Fibroblast of lung (primary cell): ENCODE results near the gene IBTK. TPM values are rescaled to one million over a fixed set of nuclear protein-coding genes. Genes with fewer than 3 reads are reported as not detected.

Experiments used
- DNase-seq, 2 donors: peaks; one replicate each; pipeline versions ENCODE4 v3.0.0 to v3.0.0-alpha.2; 2010; ENCODE audit warnings: low read depth in 2 of 2
- H2AFZ ChIP-seq: 2 replicates; pipeline ENCODE4 v1.5.1; 2012; ENCODE audit warnings: low read length, control low read depth, inconsistent platforms
- H3K27ac ChIP-seq: 2 replicates; pipeline ENCODE4 v1.5.1; 2011; ENCODE audit warnings: low read length, control low read depth; ENCODE audit not compliant: insufficient read depth
- H3K27me3 ChIP-seq: 2 replicates; pipeline ENCODE4 v1.5.1; 2011; ENCODE audit warnings: mild to moderate bottlenecking, low read length; ENCODE audit not compliant: control insufficient read depth, insufficient read depth
- H3K36me3 ChIP-seq: 2 replicates; pipeline ENCODE4 v1.5.1; 2011; ENCODE audit warnings: low read length; ENCODE audit not compliant: control insufficient read depth, insufficient read depth
- H3K4me1 ChIP-seq: 2 replicates; pipeline ENCODE4 v1.5.1; 2011; ENCODE audit warnings: low read length; ENCODE audit not compliant: control insufficient read depth, insufficient read depth; ENCODE audit errors: extremely low read depth
- H3K4me2 ChIP-seq: 2 replicates; pipeline ENCODE4 v1.5.1; 2011; ENCODE audit warnings: low read length, control low read depth; ENCODE audit not compliant: insufficient read depth; ENCODE audit errors: extremely low read depth
- H3K4me3 ChIP-seq, 4 experiments: fragments of 200-600 bp in 1 of 4; sonication (generic) in 1 of 4; replicated peaks in 1 of 4; 2 replicates each; pipeline ENCODE4 v1.5.1; 2011 to 2016; ENCODE audit warnings: low read length in 4 of 4, low read depth in 3 of 4, mild to moderate bottlenecking in 3 of 4, control low read depth in 2 of 4, inconsistent platforms in 1 of 4, mixed read lengths in 1 of 4; ENCODE audit not compliant: insufficient read depth in 1 of 4; ENCODE audit errors: control extremely low read depth in 1 of 4
- H3K79me2 ChIP-seq: 2 replicates; pipeline ENCODE4 v1.5.1; 2012; ENCODE audit warnings: mild to moderate bottlenecking, low read length, inconsistent platforms; ENCODE audit not compliant: control insufficient read depth, insufficient read depth
- H3K9ac ChIP-seq: 2 replicates; pipeline ENCODE4 v1.5.1; 2011; ENCODE audit warnings: mild to moderate bottlenecking, low read length, control low read depth; ENCODE audit not compliant: insufficient read depth
- H3K9me3 ChIP-seq: 2 replicates; pipeline ENCODE4 v1.5.1; 2012; ENCODE audit warnings: low read depth, low read length; ENCODE audit not compliant: control insufficient read depth, insufficient read depth
- H4K20me1 ChIP-seq: 2 replicates; pipeline ENCODE4 v1.5.1; 2011; ENCODE audit warnings: low read length; ENCODE audit not compliant: control insufficient read depth, insufficient read depth; ENCODE audit errors: extremely low read depth
- CTCF ChIP-seq, 2 donors: IDR thresholded peaks in 1 of 2; conservative IDR thresholded peaks in 1 of 2; 1 replicate in 1 of 2; 2 replicates in 1 of 2; pipeline ENCODE4 v1.5.1; 2011 to 2012; ENCODE audit warnings: low read length in 2 of 2, control low read depth in 1 of 2, inconsistent platforms in 1 of 2, low read depth in 1 of 2, mild to moderate bottlenecking in 1 of 2
- EZH2 ChIP-seq: IDR thresholded peaks from 2 replicates; pipeline ENCODE4 v1.5.1; 2012; ENCODE audit warnings: low read length, control low read depth, mild to moderate bottlenecking; ENCODE audit errors: missing control alignments
- polyA plus RNA-seq, 2 donors: library from polyadenylated mRNA; depleted of rRNA in 1 of 2; stranded (reverse) in 1 of 2; unstranded in 1 of 2; fragments of >200 nt; gene quantifications; 2 replicates each; pipeline ENCODE4 v1.2.1, GENCODE V29; 2011 to 2012; ENCODE audit warnings: missing spikeins in 1 of 2
- total RNA-seq: library from RNA; depleted of rRNA; stranded (reverse); fragments of >200 nt; gene quantifications from 2 replicates; pipeline ENCODE4 v1.2.1, GENCODE V29; 2014

The IBTK gene
- total and polyA plus RNA-seq, 2 donors (not counting 1 experiment from before 2014, with no cell fraction given): 36.0 to 66.9 TPM

GRCh38 chr6:82243884-82244283, 3.7 kb downstream of the IBTK start:
- no peak for DNase-seq
- no peak overlapping the region for H3K4me2 ChIP-seq
- no peaks in the 10 kb centered on the region for H4K20me1 ChIP-seq
- peaks cover 79% of the 10 kb centered on the region for H3K79me2 ChIP-seq
- H3K27me3 ChIP-seq: no peaks in the 10 kb centered on the region
- no peak overlapping the region for H2AFZ ChIP-seq
- no peaks in the 10 kb centered on the region for H3K36me3 ChIP-seq
- TF ChIP-seq EZH2 (no peak), CTCF (conservative IDR thresholded peaks at IDR 0.05 in 1 of 2, IDR thresholded peaks at IDR 0.05 in 1 of 2; ENCODE audit: low read depth in 1 of 2, low read length in 2 of 2) (no peak)
- H3K4me3 ChIP-seq: no peak overlapping the region
- no peaks in the 10 kb centered on the region for H3K9me3 ChIP-seq
- peaks cover 11% of the 10 kb centered on the region for H3K4me1 ChIP-seq
- no peak overlapping the region for H3K9ac ChIP-seq
- H3K27ac ChIP-seq: no peak overlapping the region

GRCh38 chr6:82240186-82240585, 7.4 kb downstream of the IBTK start:
- Histone ChIP-seq H3K36me3 (no peaks in the 10 kb centered on the region), H3K4me3 (no peak overlapping the region), H3K79me2 (peaks cover 74% of the 10 kb centered on the region), H4K20me1 (peaks cover 3% of the 10 kb centered on the region), H3K4me2 (no peak overlapping the region), H2AFZ (no peak overlapping the region), H3K4me1 (peaks cover 2% of the 10 kb centered on the region), H3K27me3 (no peaks in the 10 kb centered on the region), H3K9ac (no peak overlapping the region), H3K27ac (no peak overlapping the region), H3K9me3 (no peaks in the 10 kb centered on the region)
- TF ChIP-seq CTCF (conservative IDR thresholded peaks at IDR 0.05 in 1 of 2, IDR thresholded peaks at IDR 0.05 in 1 of 2; ENCODE audit: low read depth in 1 of 2, low read length in 2 of 2): no peak
- no peak for TF ChIP-seq EZH2
- no peak for DNase-seq

- TF ChIP-seq EZH2 (no peak), CTCF (conservative IDR thresholded peaks at IDR 0.05 in 1 of 2, IDR thresholded peaks at IDR 0.05 in 1 of 2; ENCODE audit: low read depth in 1 of 2, low read length in 2 of 2) (no peak)
- no peaks in the 10 kb centered on the region for H3K9me3 ChIP-seq
- H3K36me3 ChIP-seq: no peaks in the 10 kb centered on the region
- peaks cover 3% of the 10 kb centered on the region for H4K20me1 ChIP-seq
- peaks cover 2% of the 10 kb centered on the region for H3K4me1 ChIP-seq
- H3K27ac ChIP-seq: no peak overlapping the region
- no peak overlapping the region for H3K4me3 ChIP-seq
- DNase-seq: no peak
- no peaks in the 10 kb centered on the region for H3K27me3 ChIP-seq
- no peak overlapping the region for H3K4me2 ChIP-seq
- H3K9ac ChIP-seq: no peak overlapping the region
- H2AFZ ChIP-seq: no peak overlapping the region
- peaks cover 71% of the 10 kb centered on the region for H3K79me2 ChIP-seq
Observed at GRCh38 chr6:82239597-82239996, 7.9 kb downstream of the IBTK start.
